Naive B cell (primary cell): ENCODE data around the gene FAM89B. TPM values are rescaled to one million over a fixed set of nuclear protein-coding genes. Genes with fewer than 3 reads are reported as not detected.

Experiments used
- ATAC-seq, 2 donors: fragments of 150-1000 bp; cut with Tn5 transposase; 2 replicates each; pipeline ENCODE4 v1.10.0; 2021; ENCODE audit warnings: low read depth in 2 of 2, mild to moderate bottlenecking in 2 of 2, moderate library complexity in 2 of 2
- DNase-seq: peaks from one replicate; pipeline ENCODE4 v3.0.0; 2022
- H3K27ac Mint-ChIP-seq, 6 donors: one replicate each; pipeline ENCODE4 v1.8.0; 2020 to 2022; ENCODE audit warnings: mild to moderate bottlenecking in 6 of 6, mixed read lengths in 6 of 6, moderate library complexity in 5 of 6, inconsistent platforms in 2 of 6
- H3K27me3 Mint-ChIP-seq, 3 donors: one replicate each; pipeline ENCODE4 v1.8.0; 2021 to 2022; ENCODE audit warnings: mixed read lengths in 3 of 3, mild to moderate bottlenecking in 1 of 3
- H3K36me3 Mint-ChIP-seq, 2 donors: one replicate each; pipeline ENCODE4 v1.8.0; 2020 to 2022; ENCODE audit warnings: mixed read lengths in 2 of 2, inconsistent platforms in 1 of 2, mild to moderate bottlenecking in 1 of 2
- H3K4me1 Mint-ChIP-seq, 3 donors: one replicate each; pipeline ENCODE4 v1.8.0; 2020 to 2022; ENCODE audit warnings: mixed read lengths in 3 of 3, inconsistent platforms in 1 of 3, mild to moderate bottlenecking in 1 of 3, moderate library complexity in 1 of 3
- H3K4me3 Mint-ChIP-seq, 8 donors: one replicate each; pipeline ENCODE4 v1.8.0; 2020 to 2022; ENCODE audit warnings: mild to moderate bottlenecking in 8 of 8, mixed read lengths in 8 of 8, moderate library complexity in 8 of 8, inconsistent platforms in 2 of 8
- H3K9me3 Mint-ChIP-seq, 7 donors: one replicate each; pipeline ENCODE4 v1.8.0; 2020 to 2022; ENCODE audit warnings: mixed read lengths in 7 of 7, mild to moderate bottlenecking in 5 of 7, inconsistent platforms in 2 of 7, moderate library complexity in 1 of 7
- polyA plus RNA-seq, 6 donors: library from polyadenylated mRNA; unstranded; fragments of 300-500 nt; fragmentation: Illumina TruSeq; gene quantifications; one replicate each; pipeline ENCODE4 v1.2.3, GENCODE V29; 2021; ENCODE audit warnings: low read depth in 6 of 6

FAM89B gene
- polyA plus RNA-seq, 6 donors from 2014 or later = 44.3 to 82.6 (median 61.8) TPM

GRCh38 chr11:65595543-65596281 lies 23.4 kb downstream of the FAM89B start, which contains the start of gene KCNK7:
Gene KCNK7, minus strand, starts transcription at chr11:65595800. Its CDS starts 28 bp downstream, at chr11:65595772.
- Mint-ChIP-seq H3K36me3 (no peaks in the 10 kb centered on the region), H3K27me3 (no peaks in the 10 kb centered on the region), H3K4me3 (peak within 1 kb of the TSS in 1 of 8 donors; percentile 48)

GRCh38 chr11:65596520-65596919 lies 24.2 kb downstream of the FAM89B start:
- H3K9me3 Mint-ChIP-seq = no peaks in the 10 kb centered on the region
- ATAC-seq (no peak), DNase-seq (no peak)
- no peak overlapping the region for H3K4me3 Mint-ChIP-seq
- H3K36me3 Mint-ChIP-seq = no peaks in the 10 kb centered on the region
- peaks cover 9 to 12% (median 12%) of the 10 kb centered on the region in 3 donors for H3K4me1 Mint-ChIP-seq
- H3K27me3 Mint-ChIP-seq = no peaks in the 10 kb centered on the region
- peak overlapping the region in 1 of 6 donors; percentile 30 for H3K27ac Mint-ChIP-seq

More at GRCh38 chr11:65595543-65596281, 23.4 kb downstream of the FAM89B start, which contains the start of gene KCNK7:
- DNase-seq (no peak), ATAC-seq (no peak)
- Mint-ChIP-seq H3K9me3 (no peaks in the 10 kb centered on the region), H3K27ac (peak within 1 kb of the TSS in 5 of 6 donors; percentile 22 to 57 (median 30)), H3K4me1 (peaks cover 7 to 9% (median 9%) of the 10 kb centered on the region in 3 donors)

- Mint-ChIP-seq H3K4me3 (no peak overlapping the region), H3K9me3 (no peaks in the 10 kb centered on the region), H3K27me3 (no peaks in the 10 kb centered on the region), H3K36me3 (peaks cover 0 to 3% of the 10 kb centered on the region in 2 donors), H3K27ac (peak overlapping the region in 1 of 6 donors; percentile 29), H3K4me1 (peaks cover 18 to 24% (median 21%) of the 10 kb centered on the region in 3 donors)
- no peak for ATAC-seq
- no peak for DNase-seq
These were observed 25.9 kb downstream of the FAM89B start for GRCh38 chr11:65598258-65598699.

- Mint-ChIP-seq H3K4me3 (no peak overlapping the region), H3K9me3 (no peaks in the 10 kb centered on the region), H3K27ac (no peak overlapping the region), H3K36me3 (peaks cover 0 to 9% of the 10 kb centered on the region in 2 donors), H3K27me3 (no peaks in the 10 kb centered on the region), H3K4me1 (peaks cover 23 to 31% (median 29%) of the 10 kb centered on the region in 3 donors)
- no peak for ATAC-seq
- DNase-seq = no peak
These were observed 27.0 kb downstream of the FAM89B start for GRCh38 chr11:65599216-65599954.

GRCh38 chr11:65599955-65600246 lies 27.6 kb downstream of the FAM89B start:
- H3K27ac Mint-ChIP-seq = no peak overlapping the region
- peaks cover 22 to 28% (median 28%) of the 10 kb centered on the region in 3 donors for H3K4me1 Mint-ChIP-seq
- no peaks in the 10 kb centered on the region for H3K9me3 Mint-ChIP-seq
- no peak overlapping the region for H3K4me3 Mint-ChIP-seq
- DNase-seq = no peak
- ATAC-seq = no peak
- no peaks in the 10 kb centered on the region for H3K27me3 Mint-ChIP-seq
- H3K36me3 Mint-ChIP-seq = peaks cover 0 to 9% of the 10 kb centered on the region in 2 donors

GRCh38 chr11:65604258-65604657 lies 31.9 kb downstream of the FAM89B start:
- H3K9me3 Mint-ChIP-seq = no peaks in the 10 kb centered on the region
- no peaks in the 10 kb centered on the region for H3K27me3 Mint-ChIP-seq
- peak overlapping the region in 4 of 6 donors; percentile 7 to 78 (median 60) for H3K27ac Mint-ChIP-seq
- H3K4me1 Mint-ChIP-seq = peaks cover 18 to 34% (median 29%) of the 10 kb centered on the region in 3 donors
- DNase-seq (no peak), ATAC-seq (no peak)
- H3K4me3 Mint-ChIP-seq = peak overlapping the region in 1 of 8 donors; percentile 15
- H3K36me3 Mint-ChIP-seq = peaks cover 0 to 9% of the 10 kb centered on the region in 2 donors

- H3K27me3 Mint-ChIP-seq = no peaks in the 10 kb centered on the region
- no peaks in the 10 kb centered on the region for H3K9me3 Mint-ChIP-seq
- H3K4me3 Mint-ChIP-seq = no peak overlapping the region
- DNase-seq (no peak), ATAC-seq (peak in 1 of 2 donors; percentile 23)
- peaks cover 0 to 9% of the 10 kb centered on the region in 2 donors for H3K36me3 Mint-ChIP-seq
- H3K4me1 Mint-ChIP-seq = peaks cover 37 to 58% (median 50%) of the 10 kb centered on the region in 3 donors
- peak overlapping the region in 1 of 6 donors; percentile 80 for H3K27ac Mint-ChIP-seq
These were observed 34.7 kb downstream of the FAM89B start for GRCh38 chr11:65606876-65607613.

- Mint-ChIP-seq H3K4me1 (peaks cover 41 to 57% (median 50%) of the 10 kb centered on the region in 3 donors), H3K4me3 (peak overlapping the region in 1 of 8 donors; percentile 61), H3K36me3 (peaks cover 0 to 9% of the 10 kb centered on the region in 2 donors), H3K27me3 (no peaks in the 10 kb centered on the region), H3K27ac (peak overlapping the region in 1 of 6 donors; percentile 77), H3K9me3 (no peaks in the 10 kb centered on the region)
- ATAC-seq = no peak
- no peak for DNase-seq
These were observed 35.5 kb downstream of the FAM89B start for GRCh38 chr11:65607614-65608426.

GRCh38 chr11:65609229-65609628 lies 36.9 kb downstream of the FAM89B start:
- ATAC-seq (no peak), DNase-seq (no peak)
- no peaks in the 10 kb centered on the region for H3K27me3 Mint-ChIP-seq
- H3K36me3 Mint-ChIP-seq = no peaks in the 10 kb centered on the region
- H3K27ac Mint-ChIP-seq = peak overlapping the region in 4 of 6 donors; percentile 40 to 95 (median 53)
- no peaks in the 10 kb centered on the region for H3K9me3 Mint-ChIP-seq
- peak overlapping the region in 4 of 8 donors; percentile 9 to 80 (median 30) for H3K4me3 Mint-ChIP-seq
- H3K4me1 Mint-ChIP-seq = peaks cover 36 to 50% (median 45%) of the 10 kb centered on the region in 3 donors

- no peak for DNase-seq
- Mint-ChIP-seq H3K4me3 (peak overlapping the region in 3 of 8 donors; percentile 60 to 80 (median 65)), H3K36me3 (no peaks in the 10 kb centered on the region), H3K4me1 (peaks cover 36 to 53% (median 45%) of the 10 kb centered on the region in 3 donors), H3K27ac (peak overlapping the region in 2 of 6 donors; percentile 62 to 95), H3K9me3 (no peaks in the 10 kb centered on the region), H3K27me3 (no peaks in the 10 kb centered on the region)
- no peak for ATAC-seq
These were observed 37.3 kb downstream of the FAM89B start for GRCh38 chr11:65609665-65610064.

GRCh38 chr11:65610404-65610803 lies 38.1 kb downstream of the FAM89B start:
- DNase-seq = no peak
- peak overlapping the region in 1 of 8 donors; percentile 80 for H3K4me3 Mint-ChIP-seq
- no peaks in the 10 kb centered on the region for H3K9me3 Mint-ChIP-seq
- H3K27me3 Mint-ChIP-seq = no peaks in the 10 kb centered on the region
- peaks cover 36 to 55% (median 45%) of the 10 kb centered on the region in 3 donors for H3K4me1 Mint-ChIP-seq
- H3K36me3 Mint-ChIP-seq = no peaks in the 10 kb centered on the region
- ATAC-seq = no peak
- peak overlapping the region; percentile 13 to 95 (median 54) for H3K27ac Mint-ChIP-seq

- no peak for DNase-seq
- H3K36me3 Mint-ChIP-seq = no peaks in the 10 kb centered on the region
- H3K27me3 Mint-ChIP-seq = no peaks in the 10 kb centered on the region
- peak overlapping the region in 6 of 8 donors; percentile 32 to 96 (median 48) for H3K4me3 Mint-ChIP-seq
- peak overlapping the region in 4 of 6 donors; percentile 43 to 95 (median 68) for H3K27ac Mint-ChIP-seq
- peaks cover 37 to 55% (median 47%) of the 10 kb centered on the region in 3 donors for H3K4me1 Mint-ChIP-seq
- ATAC-seq = no peak
- no peaks in the 10 kb centered on the region for H3K9me3 Mint-ChIP-seq
These were observed 38.9 kb downstream of the FAM89B start for GRCh38 chr11:65611028-65611757.
